Measurements from ENCODE around the gene EFNA4.

The EFNA4 gene

DNA sequence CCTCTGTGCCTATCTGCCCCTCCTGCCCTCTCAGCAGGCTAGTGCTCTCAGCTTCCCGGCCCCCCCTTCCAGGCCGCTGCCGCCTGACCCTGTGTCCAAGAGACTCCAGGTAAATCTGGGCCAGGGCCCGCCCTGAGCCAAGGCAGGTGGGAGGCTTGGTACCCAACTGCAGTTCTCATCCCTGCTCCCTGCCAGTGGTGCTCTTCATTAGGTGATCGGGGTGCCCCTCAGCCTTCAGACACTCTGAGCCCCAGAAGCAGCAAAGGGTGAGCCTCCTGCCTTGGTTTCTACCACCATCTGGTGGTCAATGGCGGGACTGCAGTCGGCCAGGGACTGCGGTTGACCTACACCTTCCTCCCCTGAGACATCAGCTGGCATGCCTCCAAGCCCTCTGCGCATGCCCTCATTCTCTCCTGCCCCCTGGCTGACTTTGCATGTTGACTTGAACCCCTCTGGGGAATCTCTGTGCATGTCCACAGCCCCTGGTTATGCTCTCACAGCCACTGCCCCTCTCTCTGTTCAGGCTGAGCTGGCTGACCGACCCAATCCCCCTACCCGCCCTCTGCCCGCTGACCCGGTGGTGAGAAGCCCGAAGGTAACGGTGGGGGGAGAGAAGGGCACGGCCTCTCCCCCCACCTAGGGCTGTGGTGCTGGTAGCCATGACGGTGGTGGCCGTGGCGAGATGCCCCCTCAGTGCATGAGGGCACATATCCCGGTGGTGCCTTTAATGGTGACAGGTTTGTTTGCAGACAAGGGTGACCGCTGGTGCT lies 2.0 kb upstream of the EFNA4 start:
- ChIA-PET CTCF (interaction anchor here (0.6 to 3.2 kb wide), 21 partner anchors 9 to 530 kb away, joined by 3 to 33 read pairs (median 3); partner anchors contain the start of genes ADAM15, DPM3, EFNA3 and LENEP), POLR2A (interaction anchor here (0.7 to 1.4 kb wide), 5 partner anchors 11 to 111 kb away, joined by 3 to 7 read pairs (median 4); partner anchors contain the start of genes PBXIP1 and PYGO2)
- TF ChIP-seq, protein P1, sequence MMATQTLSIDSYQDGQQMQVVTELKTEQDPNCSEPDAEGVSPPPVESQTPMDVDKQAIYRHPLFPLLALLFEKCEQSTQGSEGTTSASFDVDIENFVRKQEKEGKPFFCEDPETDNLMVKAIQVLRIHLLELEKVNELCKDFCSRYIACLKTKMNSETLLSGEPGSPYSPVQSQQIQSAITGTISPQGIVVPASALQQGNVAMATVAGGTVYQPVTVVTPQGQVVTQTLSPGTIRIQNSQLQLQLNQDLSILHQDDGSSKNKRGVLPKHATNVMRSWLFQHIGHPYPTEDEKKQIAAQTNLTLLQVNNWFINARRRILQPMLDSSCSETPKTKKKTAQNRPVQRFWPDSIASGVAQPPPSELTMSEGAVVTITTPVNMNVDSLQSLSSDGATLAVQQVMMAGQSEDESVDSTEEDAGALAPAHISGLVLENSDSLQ (IDR thresholded peaks at IDR 0.05): no peak
- TF ChIP-seq HDGF (IDR thresholded peaks at IDR 0.05; ENCODE audit: borderline replicate concordance): no peak; the same call in 1 of the 2 replicates
- peak; percentile 88 for DNase-seq (ENCODE audit: extremely low spot score)

- CTCF ChIA-PET: interaction anchor here (0.7 to 3.2 kb wide), 21 partner anchors 8 to 193 kb away, joined by 3 to 43 read pairs (median 4); partner anchors contain the start of genes ADAM15, EFNA3 and LENEP
- no peak for DNase-seq (ENCODE audit: extremely low spot score)
- POLR2A ChIA-PET: interaction anchor here (0.6 to 3.7 kb wide), 7 partner anchors 11 to 110 kb away, joined by 3 to 20 read pairs (median 4); partner anchors contain the start of genes ADAM15, PBXIP1 and PYGO2
- TF ChIP-seq BHLHE40 (IDR thresholded peaks at IDR 0.05; ENCODE audit: borderline replicate concordance) (no peak), FOXA1 (IDR thresholded peaks at IDR 0.05) (no peak), FOXM1 (IDR thresholded peaks at IDR 0.05; ENCODE audit: borderline replicate concordance) (no peak), CTBP1 (IDR thresholded peaks at IDR 0.05; ENCODE audit: borderline replicate concordance) (no peak), SUZ12 (IDR thresholded peaks at IDR 0.05) (no peak), ELF4 (IDR thresholded peaks at IDR 0.05) (no peak), SP1 (IDR thresholded peaks at IDR 0.05) (no peak), FOXK2 (IDR thresholded peaks at IDR 0.05) (no peak), ARNT (IDR thresholded peaks at IDR 0.05) (no peak), NFRKB (IDR thresholded peaks at IDR 0.05) (no peak), ZNF384 (IDR thresholded peaks at IDR 0.05) (no peak), LEF1 (IDR thresholded peaks at IDR 0.05; ENCODE audit: borderline replicate concordance) (no peak), TARDBP (IDR thresholded peaks at IDR 0.05) (no peak), HDGF (IDR thresholded peaks at IDR 0.05; ENCODE audit: borderline replicate concordance) (no peak), L3MBTL2 (conservative IDR thresholded peaks at IDR 0.05) (no peak)
- TF ChIP-seq, protein P1 (IDR thresholded peaks at IDR 0.05): no peak
Measured at GRCh38 chr1:155062151-155062686, 1.3 kb upstream of the EFNA4 start.

DNA sequence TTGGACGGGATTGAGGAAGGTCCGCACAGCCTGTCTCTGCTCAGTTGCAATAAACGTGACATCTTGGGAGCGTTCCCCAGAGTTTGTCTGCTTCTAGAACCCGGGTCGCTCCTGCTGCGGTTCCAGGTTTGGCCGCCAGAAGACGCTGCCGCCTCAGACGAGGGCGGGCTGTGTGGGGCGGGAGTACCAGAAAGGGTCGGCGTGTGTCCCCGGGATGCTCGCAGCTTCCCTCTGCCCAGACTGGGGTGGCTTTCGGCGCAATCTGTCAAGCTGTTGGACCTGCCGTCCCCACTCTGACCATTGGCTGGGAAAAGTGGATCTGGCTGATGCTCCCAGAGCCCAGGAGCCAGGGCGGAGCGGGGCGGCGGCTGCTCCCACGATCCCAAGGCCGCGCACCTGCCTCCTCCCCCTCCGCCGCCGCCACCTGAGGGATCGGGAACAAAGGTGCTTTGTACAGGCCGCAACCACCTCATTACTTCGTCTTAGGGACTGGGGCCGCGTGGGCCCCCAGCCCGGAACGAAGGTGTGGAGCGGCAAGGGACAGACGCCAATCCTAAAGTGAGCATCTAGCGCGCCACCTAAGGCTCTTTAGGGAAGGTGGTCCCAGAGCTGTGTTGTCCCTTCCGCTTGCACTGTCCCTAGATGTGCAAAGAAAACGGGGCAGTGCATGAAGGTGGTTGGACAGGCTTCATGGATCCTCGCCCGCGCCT lies 683 bp upstream of the EFNA4 start:
- DNase-seq (ENCODE audit: extremely low spot score): peak; percentile 87
- ChIA-PET CTCF (interaction anchor here (0.7 to 3.2 kb wide), 7 partner anchors 8 to 64 kb away, joined by 3 to 43 read pairs (median 4); no protein-coding TSS in a partner anchor), POLR2A (interaction anchor here (0.6 to 3.7 kb wide), 3 partner anchors 12 to 69 kb away, joined by 3 to 20 read pairs (median 3); partner anchors contain the start of gene ADAM15)
- no peak for TF ChIP-seq FOXK2 (IDR thresholded peaks at IDR 0.05)
- no peak for TF ChIP-seq TARDBP (IDR thresholded peaks at IDR 0.05)
- no peak for TF ChIP-seq FOXM1 (IDR thresholded peaks at IDR 0.05; ENCODE audit: borderline replicate concordance)
- TF ChIP-seq LEF1 (IDR thresholded peaks at IDR 0.05; ENCODE audit: borderline replicate concordance): no peak
- no peak for TF ChIP-seq ELF4 (IDR thresholded peaks at IDR 0.05)
- TF ChIP-seq SUZ12 (IDR thresholded peaks at IDR 0.05): no peak
- no peak for TF ChIP-seq FOXA1 (IDR thresholded peaks at IDR 0.05)
- TF ChIP-seq NFRKB (IDR thresholded peaks at IDR 0.05): no peak
- no peak for TF ChIP-seq CTBP1 (IDR thresholded peaks at IDR 0.05; ENCODE audit: borderline replicate concordance)
- TF ChIP-seq, protein P1 (IDR thresholded peaks at IDR 0.05): no peak
- TF ChIP-seq ZNF384 (IDR thresholded peaks at IDR 0.05): no peak
- no peak; the same call in 1 of the 2 replicates for TF ChIP-seq HDGF (IDR thresholded peaks at IDR 0.05; ENCODE audit: borderline replicate concordance)

DNA sequence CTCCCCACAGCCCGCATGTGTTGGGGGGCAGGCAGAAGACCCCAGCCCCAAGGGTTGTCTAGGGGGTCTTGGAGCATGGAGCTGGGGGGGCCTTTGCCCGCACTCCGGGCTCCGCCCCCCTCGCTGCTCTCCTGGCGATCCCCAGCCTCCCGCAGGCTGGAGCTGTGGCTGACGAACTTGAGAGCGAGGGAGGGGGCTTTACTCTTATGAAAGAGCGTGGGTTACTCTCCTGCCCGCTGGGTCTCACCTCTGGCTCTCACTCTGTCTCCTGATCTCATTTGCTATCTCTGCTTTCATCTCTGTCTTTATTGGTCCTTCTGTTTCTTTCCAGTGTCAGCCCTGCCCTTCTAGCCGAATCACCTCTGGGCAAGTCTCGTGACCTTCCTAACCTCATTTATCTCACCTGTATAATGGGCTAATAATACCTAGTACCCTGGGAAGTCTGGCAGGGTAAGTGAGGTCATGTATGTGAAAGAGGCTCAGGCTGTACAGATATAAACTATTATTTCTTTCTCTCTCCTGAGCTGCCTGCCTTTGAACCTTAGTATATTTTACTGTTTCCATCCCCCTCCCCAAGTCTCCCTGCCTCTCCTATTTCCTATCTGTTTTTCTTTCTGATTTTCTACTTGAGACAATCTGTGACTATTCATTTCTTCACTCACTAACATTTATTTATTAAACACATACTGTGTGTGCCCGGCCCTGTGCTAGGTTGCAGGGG lies 731 bp downstream of the EFNA4 start:
- DNase-seq (ENCODE audit: extremely low spot score): peak; percentile 71
- TF ChIP-seq LEF1 (IDR thresholded peaks at IDR 0.05; ENCODE audit: borderline replicate concordance): no peak
- TF ChIP-seq SUZ12 (IDR thresholded peaks at IDR 0.05): no peak
- TF ChIP-seq HDGF (IDR thresholded peaks at IDR 0.05; ENCODE audit: borderline replicate concordance): no peak
- TF ChIP-seq FOXM1 (IDR thresholded peaks at IDR 0.05; ENCODE audit: borderline replicate concordance): no peak
- TF ChIP-seq, protein P1 (IDR thresholded peaks at IDR 0.05): no peak
- no peak for TF ChIP-seq L3MBTL2 (conservative IDR thresholded peaks at IDR 0.05)
- TF ChIP-seq FOXK2 (IDR thresholded peaks at IDR 0.05): no peak
- no peak for TF ChIP-seq FOXA1 (IDR thresholded peaks at IDR 0.05)
- no peak for TF ChIP-seq NFRKB (IDR thresholded peaks at IDR 0.05)
- TF ChIP-seq ELF4 (IDR thresholded peaks at IDR 0.05): no peak
- TF ChIP-seq ARNT (IDR thresholded peaks at IDR 0.05): no peak
- TF ChIP-seq TARDBP (IDR thresholded peaks at IDR 0.05): no peak
- TF ChIP-seq ZNF384 (IDR thresholded peaks at IDR 0.05): no peak
- POLR2A ChIA-PET: interaction anchor here (0.6 to 3.7 kb wide), 5 partner anchors 11 to 103 kb away, joined by 3 to 20 read pairs (median 11); partner anchors contain the start of genes ADAM15 and PYGO2
- CTCF ChIA-PET: interaction anchor here (1.1 to 3.2 kb wide), 6 partner anchors 14 to 108 kb away, joined by 3 to 43 read pairs (median 4); partner anchors contain the start of gene KRTCAP2

Data from HEK293T (cell line).